Panc1 (cell line): ENCODE measurements around the gene TP53AIP1. TPM values are rescaled to one million over a fixed set of nuclear protein-coding genes. Genes with fewer than 3 reads are reported as not detected.
A peak's percentile ranks its signal among the peaks of the same experiment; 100 is the strongest.

Source experiments
- ATAC-seq: fragments of 200-7000 bp; cut with Tn5 transposase; 2 replicates; pipeline ENCODE4 v1.9.1; 2020; ENCODE audit warnings: mild to moderate bottlenecking, moderate library complexity
- BruUV-seq: library from RNA; stranded (reverse); fragments of 400-500 nt; replicated peaks from 2 replicates; lab custom pipeline; 2021; lab: Mats Ljungman, UMichigan
- CTCF ChIA-PET: fragments of 300-600 bp; sonication (Branson Sonifier 250); formaldehyde crosslinking; loops from one replicate; lab custom pipeline; 2022; ENCODE audit warnings: antibody characterized with exemption; lab: Charles Lee
- POLR2A ChIA-PET: fragments of 300-600 bp; sonication (Branson Sonifier 250); formaldehyde crosslinking; loops from one replicate; lab custom pipeline; 2022; ENCODE audit warnings: antibody characterized with exemption; lab: Charles Lee
- DNase-seq: peaks from one replicate; pipeline ENCODE4 v3.0.0-alpha.2; 2010; ENCODE audit warnings: low read depth, low spot score
- H3K27ac ChIP-seq: 2 replicates; pipeline ENCODE4 v1.5.1; 2011; ENCODE audit warnings: mild to moderate bottlenecking, low read length, inconsistent platforms
- H3K27me3 ChIP-seq: fragments of 200-500 bp; sonication (Bioruptor generic); 2 replicates; pipeline ENCODE4 v1.6.0; 2014; ENCODE audit warnings: low read length, inconsistent platforms; ENCODE audit not compliant: control insufficient read depth, insufficient read depth
- H3K36me3 ChIP-seq: fragments of 200-500 bp; sonication (Bioruptor generic); 2 replicates; pipeline ENCODE4 v1.5.1; 2014; ENCODE audit warnings: inconsistent platforms, mild to moderate bottlenecking, low read length, moderate library complexity; ENCODE audit not compliant: control insufficient read depth, insufficient read depth
- H3K4me1 ChIP-seq: 2 replicates; pipeline ENCODE4 v1.5.1; 2011; ENCODE audit warnings: inconsistent platforms, mild to moderate bottlenecking, low read length, moderate library complexity; ENCODE audit not compliant: control insufficient read depth, insufficient read depth
- H3K4me3 ChIP-seq, 2 experiments: 2 replicates each; pipeline ENCODE4 v1.5.1; 2011 to 2012; ENCODE audit warnings: low read depth in 2 of 2, low read length in 2 of 2, mild to moderate bottlenecking in 2 of 2, inconsistent platforms in 1 of 2, moderate library complexity in 1 of 2
- H3K9me3 ChIP-seq: fragments of 200-500 bp; sonication (Bioruptor generic); 2 replicates; pipeline ENCODE4 v1.5.1; 2014; ENCODE audit warnings: low read depth, mild to moderate bottlenecking, inconsistent platforms, low read length, moderate library complexity; ENCODE audit not compliant: control insufficient read depth, insufficient read depth
- CTCF ChIP-seq: fragments of 450-650 bp; IDR thresholded peaks from 2 replicates; pipeline ENCODE4 v1.5.1; 2017; ENCODE audit warnings: mild to moderate bottlenecking
- POLR2AphosphoS5 ChIP-seq: IDR thresholded peaks from 2 replicates; pipeline ENCODE4 v1.6.1; 2012; ENCODE audit warnings: mild to moderate bottlenecking, low read depth, low read length, moderate library complexity
- REST ChIP-seq, 2 experiments: IDR thresholded peaks; 2 replicates each; pipeline ENCODE4 v1.6.1; 2011 to 2012; ENCODE audit warnings: low read depth in 2 of 2, control low read depth in 1 of 2, low read length in 1 of 2, mild to moderate bottlenecking in 1 of 2, moderate library complexity in 1 of 2; ENCODE audit not compliant: insufficient read depth in 1 of 2
- SIN3A ChIP-seq: IDR thresholded peaks from 2 replicates; pipeline ENCODE4 v1.6.1; 2012; ENCODE audit warnings: low read depth, mild to moderate bottlenecking, low read length, moderate library complexity, borderline replicate concordance; ENCODE audit not compliant: insufficient read depth
- TCF7L2 ChIP-seq: IDR thresholded peaks from 2 replicates; pipeline ENCODE4 v1.6.1; 2011; ENCODE audit warnings: mild to moderate bottlenecking, low read depth, low read length, inconsistent platforms
- in situ Hi-C: cut with HindIII; loops from 2 replicates; pipeline ENCODE4 v1.10.0; 2016; ENCODE audit warnings: low sequenced_read_pairs, low pct_unique_long_range_greater_than_20kb
- intact Hi-C: fragments of 100-400 bp; cut with micrococcal nuclease; formaldehyde crosslinking; loops from one replicate; pipeline ENCODE4 v1.10.0; 2022; ENCODE audit not compliant: unreplicated experiment
- total RNA-seq: library from RNA; stranded (reverse); gene quantifications from one replicate; pipeline ENCODE4 v1.2.1, GENCODE V29; 2021; ENCODE audit not compliant: unreplicated experiment

The TP53AIP1 gene
- total RNA-seq, 1 experiment from 2014 or later: 0.08 TPM

DNA sequence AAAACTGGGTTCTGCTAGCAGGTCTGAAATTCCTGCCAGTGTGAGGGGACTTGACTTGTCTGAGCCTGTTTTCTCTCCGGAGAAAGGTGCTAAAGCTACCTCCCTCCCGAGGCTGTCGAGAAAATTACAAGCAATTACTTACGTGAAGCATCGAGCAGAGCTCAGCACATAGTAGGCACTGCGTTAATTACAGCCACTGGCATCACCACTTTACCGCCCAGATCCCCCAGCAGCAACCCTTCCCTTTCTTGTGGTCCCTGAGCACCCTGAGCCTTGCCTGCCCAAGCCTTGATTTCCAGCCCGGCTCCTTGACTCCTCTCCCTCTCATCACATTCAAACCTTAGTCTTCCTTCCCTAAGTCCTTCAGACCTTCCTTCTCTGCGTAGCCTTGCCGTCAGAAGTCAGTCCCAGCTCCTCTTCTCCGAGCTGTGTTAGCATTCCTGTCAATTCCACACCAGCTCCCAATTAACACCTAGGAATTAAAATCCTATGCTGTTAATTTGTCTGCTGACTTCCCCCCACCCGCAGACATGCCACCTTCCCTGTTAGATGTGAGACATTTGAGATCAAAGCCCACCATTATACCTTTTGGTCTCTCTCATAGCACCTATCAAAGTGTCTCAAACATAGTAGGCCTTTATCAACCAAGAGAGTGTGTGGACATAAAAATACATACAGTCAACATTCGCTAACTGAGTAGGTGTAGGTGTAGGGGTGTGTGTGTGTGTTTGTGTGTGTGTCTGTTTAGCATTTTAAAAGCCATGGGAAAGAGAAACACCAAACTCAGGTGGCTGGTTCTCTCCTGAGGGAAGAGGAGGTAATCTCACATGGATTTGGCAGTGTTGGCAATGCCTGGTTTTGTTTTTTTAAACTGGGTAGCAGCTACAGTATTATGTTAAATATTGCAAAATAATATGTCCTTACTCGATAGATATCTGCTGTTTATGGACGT lies 54.4 kb downstream of the TP53AIP1 start:
- POLR2A ChIA-PET: no interaction called here
- BruUV-seq: no TSS peak
- Histone ChIP-seq H3K27ac (no peak overlapping the region), H3K36me3 (no peaks in the 10 kb centered on the region), H3K27me3 (peaks cover 16% of the 10 kb centered on the region), H3K9me3 (no peaks in the 10 kb centered on the region), H3K4me1 (no peaks in the 10 kb centered on the region), H3K4me3 (no peak overlapping the region)
- CTCF ChIA-PET: interaction anchor here (0.7 to 1.1 kb wide), 6 partner anchors 18 to 487 kb away, joined by 3 to 7 read pairs (median 5); no protein-coding TSS in a partner anchor
- in situ Hi-C loops (no loop called here), intact Hi-C loops (loop anchor here (10.0 kb wide), 2 partner anchors 226 to 866 kb away; no protein-coding TSS in a partner anchor)
- no peak for ATAC-seq
- no peak for DNase-seq
- TF ChIP-seq SIN3A (no peak), POLR2AphosphoS5 (no peak), REST (IDR thresholded peaks at IDR 0.05; ENCODE audit: insufficient read depth in 1 of 2, low read depth in 2 of 2, low read length in 1 of 2) (no peak), CTCF (no peak), TCF7L2 (no peak)

- no peak overlapping the region for H3K27ac ChIP-seq
- H3K4me3 ChIP-seq: no peak overlapping the region
- ATAC-seq: peak; percentile 40; the same call in 1 of the 2 replicates
- intact Hi-C loops (loop anchor here (10.0 kb wide), 2 partner anchors 228 to 868 kb away; no protein-coding TSS in a partner anchor), in situ Hi-C loops (no loop called here)
- no peaks in the 10 kb centered on the region for H3K9me3 ChIP-seq
- ChIA-PET POLR2A (no interaction called here), CTCF (interaction anchor here (0.6 to 3.8 kb wide), 5 partner anchors 18 to 1070 kb away, joined by 3 to 53 read pairs (median 3); no protein-coding TSS in a partner anchor)
- H3K4me1 ChIP-seq: no peaks in the 10 kb centered on the region
- TF ChIP-seq SIN3A (no peak), CTCF (peak; percentile 70), TCF7L2 (no peak), REST (IDR thresholded peaks at IDR 0.05; ENCODE audit: insufficient read depth in 1 of 2, low read depth in 2 of 2, low read length in 1 of 2) (no peak), POLR2AphosphoS5 (no peak)
- no TSS peak for BruUV-seq
- no peaks in the 10 kb centered on the region for H3K36me3 ChIP-seq
- DNase-seq: no peak
- H3K27me3 ChIP-seq: peaks cover 24% of the 10 kb centered on the region
Observed at GRCh38 chr11:128886406-128887124, 56.1 kb downstream of the TP53AIP1 start.
